ENCODE data around the gene PIK3R2. TPM values are rescaled to one million over a fixed set of nuclear protein-coding genes. Genes with fewer than 3 reads are reported as not detected.

PIK3R2 gene
- total and polyA plus RNA-seq, 10 donors: 4.2 to 22.7 (median 13.9) TPM

GRCh38 chr19:18108897-18109296 is 44.1 kb upstream of the PIK3R2 start:
- no peak for DNase-seq
- WGBS, 5 donors: 72 to 91% (median 75%) methylated on average over 2 of the region's 2 CpGs
- H3K9me3 ChIP-seq: no peaks in the 10 kb centered on the region
- H3K27me3 ChIP-seq (replicated peaks in 1 of 7): peaks cover 0 to 12% (median 0%) of the 10 kb centered on the region in 7 donors
- peaks cover 21 to 100% (median 72%) of the 10 kb centered on the region in 6 donors for H3K4me1 ChIP-seq
- TF ChIP-seq POLR2A (IDR thresholded peaks at IDR 0.05): no peak
- no peak for TF ChIP-seq CTCF (IDR thresholded peaks at IDR 0.05 in 8 of 11, conservative IDR thresholded peaks at IDR 0.05 in 3 of 11)
- no peak for TF ChIP-seq POLR2AphosphoS5 (IDR thresholded peaks at IDR 0.05)
- H3K36me3 ChIP-seq: peaks cover 0 to 32% (median 3%) of the 10 kb centered on the region in 6 donors
- intact Hi-C loops (cut with DNase I; ENCODE audit: low total_unique reads): no loop called here
- no peak overlapping the region for H3K4me3 ChIP-seq
- peak overlapping the region in 6 of 8 donors; percentile 78 to 98 (median 90) for H3K27ac ChIP-seq

GRCh38 chr19:18109341-18109732 is 43.6 kb upstream of the PIK3R2 start:
- Histone ChIP-seq H3K27ac (peak overlapping the region; percentile 32 to 98 (median 88)), H3K9me3 (no peaks in the 10 kb centered on the region), H3K4me3 (peak overlapping the region in 7 of 8 donors; percentile 39 to 84 (median 63)), H3K4me1 (peaks cover 20 to 98% (median 68%) of the 10 kb centered on the region in 6 donors), H3K36me3 (peaks cover 0 to 36% (median 4%) of the 10 kb centered on the region in 6 donors), H3K27me3 (replicated peaks in 1 of 7) (peaks cover 0 to 12% (median 0%) of the 10 kb centered on the region in 7 donors)
- intact Hi-C loops (cut with DNase I; ENCODE audit: low total_unique reads): no loop called here
- TF ChIP-seq POLR2A (IDR thresholded peaks at IDR 0.05): no peak
- TF ChIP-seq CTCF (IDR thresholded peaks at IDR 0.05 in 8 of 11, conservative IDR thresholded peaks at IDR 0.05 in 3 of 11): no peak
- TF ChIP-seq POLR2AphosphoS5 (IDR thresholded peaks at IDR 0.05): no peak
- DNase-seq: no peak
- 53 to 59% (median 54%) methylated on average over 11 to 12 of the region's 12 CpGs for WGBS, 5 donors

DNA sequence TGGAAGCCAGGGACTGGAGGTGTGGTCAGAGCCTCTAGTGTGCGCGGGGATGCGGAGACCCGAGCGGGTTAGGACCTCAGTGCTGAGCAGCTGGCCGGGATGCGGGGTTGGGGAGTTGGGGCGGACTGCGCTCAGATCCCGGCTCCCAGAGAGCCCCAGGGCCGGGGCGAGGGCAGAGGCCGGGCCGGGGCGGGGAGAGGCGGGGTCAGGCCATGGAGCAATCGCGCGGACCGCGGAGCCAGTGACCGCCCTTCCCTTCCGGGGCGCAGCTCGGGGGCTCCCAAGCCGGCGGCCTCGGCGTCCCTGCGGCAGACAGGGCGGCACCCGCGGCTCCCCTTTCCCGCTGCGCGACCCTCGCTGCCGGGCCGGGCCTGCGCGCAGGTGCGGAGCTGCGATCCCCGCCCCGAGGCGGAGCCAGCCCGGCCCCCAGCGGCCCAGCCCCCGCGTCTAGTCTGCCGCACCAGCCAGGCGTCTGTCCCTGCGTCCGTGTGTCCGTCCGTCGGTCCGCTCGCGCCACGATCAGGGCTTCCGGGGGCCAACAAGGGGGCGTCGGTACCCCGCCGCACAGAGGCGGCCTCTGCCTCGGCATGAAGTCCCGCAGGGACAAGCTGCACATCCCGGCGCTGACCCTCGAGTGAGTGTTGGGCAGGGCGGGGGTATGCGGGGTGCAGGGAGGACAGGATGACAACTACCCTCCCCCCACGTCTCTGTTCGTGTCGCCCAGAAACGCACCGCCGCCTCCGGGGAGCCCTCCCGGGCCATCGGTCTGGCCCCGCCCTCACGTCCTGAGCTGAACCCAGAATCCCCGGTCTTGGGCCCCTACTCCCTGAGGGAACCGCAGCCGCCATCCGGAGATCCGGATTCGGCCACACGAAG is 43.0 kb upstream of the PIK3R2 start:
- Histone ChIP-seq H3K4me1 (peaks cover 15 to 98% (median 62%) of the 10 kb centered on the region in 6 donors), H3K9me3 (no peaks in the 10 kb centered on the region), H3K27ac (peak overlapping the region; percentile 32 to 98 (median 88)), H3K36me3 (peaks cover 0 to 43% (median 4%) of the 10 kb centered on the region in 6 donors), H3K27me3 (replicated peaks in 1 of 7) (peaks cover 0 to 12% (median 0%) of the 10 kb centered on the region in 7 donors), H3K4me3 (peak overlapping the region; percentile 39 to 84 (median 62))
- intact Hi-C loops (cut with DNase I; ENCODE audit: low total_unique reads): loop anchor here (5.0 kb wide), 2 partner anchors 42 to 142 kb away; partner anchors contain the start of gene PIK3R2
- TF ChIP-seq POLR2A (IDR thresholded peaks at IDR 0.05) (no peak), CTCF (IDR thresholded peaks at IDR 0.05 in 8 of 11, conservative IDR thresholded peaks at IDR 0.05 in 3 of 11) (no peak), POLR2AphosphoS5 (IDR thresholded peaks at IDR 0.05) (peak; percentile 16 to 81 (median 54))
- WGBS, 5 donors: 1 to 10% (median 1%) methylated on average over 7 to 92 of the region's 92 CpGs
- DNase-seq: peak; percentile 94
